ENCODE measurements around the gene CDK2AP2.
A peak's percentile ranks its signal among the peaks of the same experiment; 100 is the strongest.
"Not testable (repeated sequence)": the region's sequence is repeated elsewhere in the genome, so short reads cannot be mapped to it uniquely, and the experiment has no call there.

CDK2AP2 gene, protein sequence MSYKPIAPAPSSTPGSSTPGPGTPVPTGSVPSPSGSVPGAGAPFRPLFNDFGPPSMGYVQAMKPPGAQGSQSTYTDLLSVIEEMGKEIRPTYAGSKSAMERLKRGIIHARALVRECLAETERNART

DNA sequence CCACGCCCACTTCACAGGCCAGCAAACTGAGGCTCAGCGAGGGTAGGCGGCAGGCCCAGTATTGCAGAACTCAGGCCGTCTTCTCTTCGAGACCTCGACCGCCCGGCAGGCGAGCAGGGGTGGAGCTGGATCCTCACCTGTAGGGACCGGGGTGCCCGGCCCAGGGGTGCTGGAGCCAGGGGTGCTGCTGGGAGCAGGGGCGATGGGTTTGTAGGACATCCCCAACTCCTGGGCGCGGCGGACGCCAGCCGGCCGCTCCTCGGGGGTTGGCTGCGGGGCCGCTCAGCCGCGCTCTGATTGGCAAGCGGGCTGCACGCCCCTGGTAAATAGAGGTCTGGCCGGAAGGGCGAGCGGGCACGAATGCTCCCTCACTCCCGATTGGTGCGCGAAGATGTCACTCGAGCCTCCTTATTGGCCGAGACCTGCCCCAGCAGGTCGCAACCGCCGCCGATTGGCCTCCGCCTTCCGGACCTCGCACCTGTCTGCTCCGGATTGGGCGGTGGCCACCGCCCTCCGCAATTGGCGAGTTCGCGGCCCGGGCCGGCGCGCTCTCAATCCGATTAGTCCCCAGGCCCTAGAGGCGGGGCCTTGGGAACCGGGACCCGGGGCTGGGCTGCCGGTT, at the start of gene CDK2AP2:
Gene CDK2AP2, minus strand, starts transcription at position 299 of the 622 bp plus-strand sequence. Its CDS starts 80 bp downstream, at position 219.
- peak; percentile 100 for DNase-seq

DNA sequence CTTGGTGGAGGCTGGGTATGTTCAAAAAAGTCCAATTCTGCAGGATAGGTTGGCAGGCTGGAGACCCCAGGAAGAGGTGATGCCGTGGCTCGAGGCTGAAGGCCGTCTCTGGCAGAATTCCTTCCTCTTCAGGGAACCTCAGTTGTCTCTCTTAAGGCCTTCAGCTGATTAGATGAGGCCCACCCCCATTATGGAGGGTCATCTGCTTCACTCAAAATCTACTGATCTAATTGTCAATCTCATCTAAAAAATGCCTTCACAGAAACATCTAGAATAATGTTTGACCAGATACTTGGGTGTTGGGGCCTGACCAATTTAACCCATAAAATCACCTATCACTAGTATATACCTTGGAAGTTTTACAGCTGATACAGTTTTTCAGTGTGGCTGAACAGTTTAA, 48.3 kb upstream of the CDK2AP2 start:
- no peak for DNase-seq

DNA sequence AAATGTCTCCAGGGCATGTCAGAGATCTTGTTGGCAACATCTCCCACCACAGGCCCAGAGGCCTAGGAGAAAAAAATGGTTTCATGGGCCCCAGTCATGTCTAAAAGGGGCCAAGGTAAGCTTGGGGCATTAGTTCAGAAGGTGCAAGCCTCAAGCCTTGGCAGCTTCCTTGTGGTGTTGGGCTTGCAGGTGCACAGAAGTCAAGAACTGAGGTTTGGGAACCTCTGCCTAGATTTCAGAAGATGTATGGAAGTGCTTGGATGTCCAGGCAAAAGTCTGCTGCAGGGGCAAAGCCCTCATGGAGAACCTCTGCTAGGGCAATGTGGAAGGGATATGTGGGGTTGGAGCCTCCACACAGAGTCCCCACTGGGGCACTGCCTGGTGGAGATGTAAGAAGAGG, 43.7 kb upstream of the CDK2AP2 start:
- not testable (repeated sequence) for DNase-seq

DNA sequence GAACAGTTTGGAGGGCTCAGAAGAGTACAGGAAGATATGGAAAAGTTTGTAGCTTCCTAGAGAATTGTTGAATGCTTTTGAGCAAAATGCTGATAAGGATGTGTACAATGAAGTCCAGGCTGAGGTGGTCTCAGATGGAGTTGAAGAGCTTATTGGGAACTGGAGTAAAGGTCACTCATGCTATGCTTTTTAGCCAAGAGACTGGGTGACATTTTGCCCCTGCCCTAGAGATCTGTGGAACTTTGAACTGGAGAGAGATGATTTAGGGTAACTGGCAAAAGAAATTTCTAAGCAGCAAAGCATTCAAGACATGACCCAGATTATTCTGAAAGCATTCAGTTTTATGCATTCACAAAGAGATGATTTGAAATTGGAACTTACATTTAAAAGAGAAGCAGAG, 43.2 kb upstream of the CDK2AP2 start:
- no peak for DNase-seq

DNA sequence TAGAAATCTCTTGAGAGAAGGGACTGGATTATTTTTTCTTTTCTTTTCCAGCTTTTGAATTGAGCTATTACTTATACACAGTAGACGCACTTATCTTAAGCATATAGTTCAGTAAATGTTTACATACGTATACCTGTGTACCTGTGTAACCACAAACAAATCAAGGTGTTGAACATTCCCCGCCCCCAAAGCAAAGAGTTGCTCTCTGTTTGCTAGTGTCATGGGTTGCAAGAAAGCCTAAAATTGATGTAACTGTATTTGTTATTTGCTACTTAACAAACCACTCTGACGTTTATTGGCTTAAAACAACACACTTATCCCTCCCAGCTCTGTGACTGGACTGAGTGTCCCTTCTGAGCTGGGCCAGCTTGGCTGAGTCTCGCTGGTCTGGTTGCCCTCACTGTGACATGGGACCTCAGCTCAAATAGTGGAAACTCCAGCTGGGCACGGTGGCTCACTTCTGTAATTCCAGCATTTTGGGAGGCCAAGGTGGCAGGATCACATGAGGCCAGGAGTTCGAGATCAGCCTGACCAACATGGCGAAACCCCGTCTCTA, 40.7 kb upstream of the CDK2AP2 start:
- no peak for DNase-seq

DNA sequence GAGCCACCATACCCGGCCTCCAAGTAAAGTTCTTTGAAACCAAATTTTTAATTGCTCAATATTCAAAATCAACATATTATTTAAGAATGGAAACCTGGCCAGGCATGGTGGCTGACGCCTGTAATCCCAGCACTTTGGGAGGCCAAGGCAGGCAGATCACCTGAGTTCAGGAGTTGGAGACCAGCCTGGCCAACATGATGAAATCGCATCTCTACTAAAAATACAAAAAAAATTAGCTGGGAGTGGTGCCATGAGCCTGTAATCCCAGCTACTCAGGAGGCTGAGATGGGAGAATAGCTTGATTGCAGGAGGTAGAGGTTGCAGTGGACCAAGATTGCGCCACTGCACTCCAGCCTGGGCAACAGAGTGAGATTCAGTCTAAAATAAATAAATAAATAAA, 40.1 kb upstream of the CDK2AP2 start:
- DNase-seq = not testable (repeated sequence)

DNA sequence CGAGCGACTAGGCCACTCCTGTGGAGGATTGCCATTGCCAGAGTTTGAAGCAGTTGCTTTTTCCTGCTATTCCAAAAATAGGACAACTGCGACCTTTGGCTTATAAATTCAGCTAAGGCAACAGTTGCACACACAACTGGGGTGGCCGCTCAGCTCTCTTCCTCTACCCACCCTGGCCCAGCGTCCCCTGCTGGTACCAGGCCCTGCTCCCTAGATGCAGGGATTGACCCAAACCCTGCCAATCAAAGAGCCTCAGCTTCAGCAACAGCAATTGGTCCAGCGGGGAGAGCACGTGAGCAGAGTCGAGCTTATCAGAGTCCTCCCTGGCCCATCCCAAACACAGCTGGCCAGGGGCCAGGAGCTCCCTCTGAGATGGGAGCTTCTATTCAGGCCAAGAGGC, 37.3 kb upstream of the CDK2AP2 start:
- DNase-seq = no peak

DNA sequence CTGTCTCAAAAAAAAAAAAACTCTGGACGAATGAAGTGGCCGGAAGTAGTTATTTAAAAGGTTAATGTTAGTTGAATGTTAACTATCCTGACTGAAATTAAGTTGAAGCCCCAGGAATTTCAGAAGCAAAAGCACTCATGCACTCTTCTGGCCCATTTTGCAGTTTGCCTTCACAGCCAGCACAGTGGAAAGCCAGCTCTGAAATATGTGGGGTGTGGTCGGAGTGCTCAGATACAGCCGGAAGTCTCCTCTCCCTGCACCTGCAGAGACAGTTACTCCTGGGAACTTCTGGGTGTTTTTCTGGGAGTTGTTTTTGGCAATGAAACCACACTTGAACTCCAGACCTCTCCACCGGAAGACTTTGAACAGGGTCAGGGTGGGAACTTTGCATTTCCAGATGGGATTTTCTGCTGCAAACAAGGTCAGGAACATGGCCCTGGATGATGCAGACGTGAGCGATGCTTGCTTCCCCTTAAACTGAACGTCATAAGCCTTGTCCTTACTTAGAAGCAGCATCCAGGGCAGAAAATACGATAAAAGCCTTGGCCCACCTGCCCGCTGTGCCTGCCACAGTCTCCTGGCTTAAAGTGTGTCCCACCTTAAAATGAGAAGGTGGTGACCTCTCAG, 36.8 kb upstream of the CDK2AP2 start:
- DNase-seq = no peak

DNA sequence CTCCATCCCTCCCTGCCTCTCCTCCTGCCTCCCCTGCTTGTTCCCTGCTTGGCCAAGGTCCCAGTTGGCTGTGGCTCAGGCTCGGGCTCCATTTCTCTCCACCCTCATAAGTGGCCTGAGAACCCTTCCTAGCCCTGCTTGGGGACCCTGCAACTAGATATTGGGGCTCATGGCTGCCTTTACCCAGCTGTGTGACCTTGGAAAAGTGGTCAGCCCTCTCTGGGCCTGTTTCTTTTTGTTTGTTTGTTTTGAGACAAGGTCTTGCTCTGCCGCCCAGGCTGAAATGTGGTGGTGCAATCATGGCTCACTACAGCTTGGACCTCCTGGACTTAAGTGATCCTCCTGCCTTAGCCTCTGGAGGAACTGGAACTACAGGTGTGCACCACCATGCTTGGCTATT, 35.6 kb upstream of the CDK2AP2 start:
- no peak for DNase-seq

DNA sequence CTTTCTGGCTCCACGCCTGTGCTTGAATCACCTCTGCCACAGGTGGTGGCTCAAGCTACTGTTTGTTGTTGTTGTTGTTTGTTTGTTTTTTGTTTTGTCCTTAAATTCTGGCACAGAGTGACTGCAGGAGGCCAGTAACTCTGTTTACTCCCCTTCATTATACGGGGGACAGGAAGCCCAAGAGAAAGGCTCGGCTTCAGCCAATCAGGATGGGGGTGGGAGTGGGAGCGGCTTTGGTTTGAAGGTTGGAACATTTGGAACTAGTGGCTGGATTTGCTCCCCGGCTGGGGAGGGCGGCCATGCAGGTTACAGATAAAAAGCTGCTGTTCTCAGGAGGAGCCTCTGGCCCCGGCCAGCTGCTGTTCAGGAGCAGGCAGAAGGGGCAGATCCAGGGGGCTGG, 35.0 kb upstream of the CDK2AP2 start:
- no peak for DNase-seq

DNA sequence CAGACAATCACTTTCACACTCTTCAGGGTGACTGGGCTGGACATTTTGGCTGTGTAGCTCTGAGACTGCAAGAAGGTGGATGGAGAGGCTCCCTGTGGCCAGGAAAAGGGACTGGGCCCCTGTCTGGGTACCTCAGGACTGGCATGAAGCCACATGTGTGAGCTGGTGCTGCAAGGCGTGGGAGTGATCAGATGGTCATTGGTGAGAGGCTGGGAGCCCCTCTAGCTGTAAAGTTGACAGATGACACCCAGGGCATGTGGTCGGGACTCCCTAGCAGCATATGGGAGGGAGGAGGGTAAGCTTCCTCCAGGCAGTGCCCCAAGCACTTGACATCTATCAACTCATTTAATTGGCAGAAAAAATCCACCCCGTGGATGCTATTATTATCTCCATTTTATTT, 34.2 kb upstream of the CDK2AP2 start:
- DNase-seq = no peak

DNA sequence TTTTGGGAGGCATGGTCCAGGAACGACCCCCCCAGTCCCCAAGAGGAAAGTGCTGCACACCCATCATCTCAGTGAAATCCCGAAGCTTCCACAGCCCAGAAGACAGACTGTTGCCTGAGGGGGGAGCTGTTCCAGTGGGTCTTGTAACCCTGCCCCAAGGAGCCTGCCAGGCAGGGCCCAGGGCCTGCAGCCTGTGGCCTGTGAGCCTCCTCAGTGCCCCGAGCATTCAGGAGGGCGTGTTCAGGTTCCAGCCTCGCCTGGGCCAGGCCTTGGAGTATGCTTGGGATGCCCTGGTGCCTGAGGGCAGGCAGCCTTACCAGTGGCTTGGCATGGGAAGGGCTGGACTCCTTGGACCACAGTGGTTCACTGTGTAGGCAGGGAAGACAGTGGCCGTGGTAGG, 33.2 kb upstream of the CDK2AP2 start:
- no peak for DNase-seq

DNA sequence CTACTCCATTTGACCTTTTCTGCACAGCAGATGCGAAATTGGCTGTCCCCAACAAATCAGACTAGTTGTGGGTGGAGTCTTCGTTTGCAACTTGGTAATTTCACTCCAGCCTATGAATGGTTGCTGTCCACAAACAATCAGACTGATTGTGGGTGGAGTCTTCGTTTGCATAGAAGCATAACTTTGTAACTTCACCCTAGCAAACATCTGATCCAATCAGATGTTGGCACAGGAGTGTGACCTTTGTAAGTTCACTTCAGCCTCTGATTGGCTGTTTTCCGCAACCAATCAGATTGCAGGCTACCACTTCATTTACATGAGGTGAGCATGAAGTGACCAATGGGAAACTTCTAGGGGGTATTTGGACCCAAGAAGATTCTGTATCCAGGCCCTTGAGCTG, 31.6 kb upstream of the CDK2AP2 start:
- no peak for DNase-seq

DNA sequence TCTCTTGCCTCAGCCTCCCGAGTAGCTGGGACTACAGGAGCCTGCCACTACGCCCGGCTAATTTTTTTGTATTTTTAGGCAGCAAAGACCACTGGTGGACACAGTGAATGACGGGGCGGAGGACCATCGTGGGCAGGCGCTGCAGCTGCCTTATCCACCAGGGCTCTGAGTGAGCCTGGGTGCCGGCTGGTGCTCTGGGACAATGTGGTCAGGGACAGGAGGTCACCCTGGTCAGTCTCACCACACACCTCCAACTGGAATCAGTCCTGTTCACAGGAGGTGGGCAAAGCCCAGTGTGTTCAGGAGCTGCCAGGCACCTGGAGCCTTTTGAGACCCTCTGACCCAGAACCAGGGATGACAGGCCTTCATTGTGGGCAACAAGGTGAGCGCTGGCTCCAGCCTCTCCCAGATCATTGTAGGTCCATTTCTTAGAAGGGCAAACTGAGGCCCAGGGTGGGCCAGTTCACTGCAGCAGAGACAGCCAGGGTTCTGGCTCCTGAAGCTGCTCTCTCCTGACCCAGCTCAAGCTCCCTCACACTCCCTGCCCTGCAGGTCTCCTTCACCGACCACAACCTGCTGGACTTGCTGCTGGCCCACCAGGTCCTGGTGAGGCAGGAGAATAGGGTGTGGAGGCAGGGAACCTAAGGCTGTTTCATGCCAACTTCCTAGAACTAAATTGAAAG, 31.0 kb upstream of the CDK2AP2 start:
- no peak for DNase-seq

DNA sequence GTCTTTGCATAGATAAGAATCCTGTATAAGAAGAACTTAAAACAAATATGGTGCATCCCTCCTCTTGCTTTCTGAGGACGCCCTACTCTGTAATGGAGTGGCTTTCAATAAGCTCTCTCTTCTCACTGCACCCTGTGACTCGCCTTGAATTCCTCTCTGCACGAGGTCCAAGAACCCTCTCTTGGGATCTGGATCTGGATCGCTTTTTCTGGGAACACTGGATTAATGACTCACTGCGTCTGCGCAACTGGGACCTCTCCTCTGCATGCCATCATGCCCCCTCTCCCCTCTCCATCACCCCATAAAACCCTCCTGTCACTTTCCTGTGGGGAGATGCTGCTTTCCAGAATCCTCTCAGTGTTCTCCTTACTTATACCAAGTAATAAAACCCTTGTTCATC, 30.3 kb upstream of the CDK2AP2 start:
- DNase-seq = no peak

DNA sequence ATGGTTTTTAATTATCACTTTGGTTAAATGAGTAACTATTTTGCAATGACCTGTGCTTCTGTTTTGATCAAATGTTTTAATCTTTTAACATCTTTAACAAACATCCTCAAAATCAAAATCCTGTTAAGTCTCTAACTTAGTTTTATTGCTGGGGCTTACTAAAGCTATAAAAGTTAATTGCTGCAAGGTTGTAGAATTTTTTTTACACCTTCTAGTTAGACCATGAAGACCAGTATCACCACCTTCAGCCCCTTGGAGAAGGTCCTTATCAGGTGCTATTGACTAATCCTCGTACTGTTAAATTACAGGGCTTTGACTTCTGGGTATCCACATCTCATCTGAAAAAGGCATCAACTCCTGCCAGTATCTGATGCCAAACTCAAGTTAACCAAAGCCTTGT, 27.6 kb upstream of the CDK2AP2 start:
- no peak for DNase-seq

DNA sequence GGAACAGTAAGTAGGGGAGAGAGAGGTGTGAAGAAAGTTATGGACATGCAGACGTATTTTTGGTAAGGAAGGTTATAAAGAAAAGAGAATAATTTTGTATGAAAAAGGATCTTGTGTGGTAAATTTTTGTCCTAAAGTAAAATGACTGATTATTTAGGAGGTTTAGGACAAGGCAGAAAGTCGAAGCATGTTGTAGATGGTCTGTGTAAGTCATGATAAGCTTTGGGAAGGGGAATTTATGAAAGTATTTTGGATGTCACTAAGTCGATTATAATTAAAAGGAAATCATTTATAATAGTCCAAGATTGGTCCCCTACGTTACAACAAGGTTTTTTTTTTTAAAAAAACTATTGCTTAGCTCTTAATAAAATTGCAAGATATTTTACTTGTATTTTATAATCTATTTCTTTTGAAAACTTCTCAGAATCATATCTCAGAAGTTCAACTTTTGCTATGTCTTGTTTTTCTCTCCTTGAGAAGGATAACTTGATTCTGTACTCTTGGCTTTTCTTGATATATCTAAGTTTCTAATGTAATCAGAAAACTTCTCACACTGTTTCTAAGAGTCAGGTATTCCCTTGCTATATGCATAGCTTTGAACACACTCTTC, 26.2 kb upstream of the CDK2AP2 start:
- no peak for DNase-seq

DNA sequence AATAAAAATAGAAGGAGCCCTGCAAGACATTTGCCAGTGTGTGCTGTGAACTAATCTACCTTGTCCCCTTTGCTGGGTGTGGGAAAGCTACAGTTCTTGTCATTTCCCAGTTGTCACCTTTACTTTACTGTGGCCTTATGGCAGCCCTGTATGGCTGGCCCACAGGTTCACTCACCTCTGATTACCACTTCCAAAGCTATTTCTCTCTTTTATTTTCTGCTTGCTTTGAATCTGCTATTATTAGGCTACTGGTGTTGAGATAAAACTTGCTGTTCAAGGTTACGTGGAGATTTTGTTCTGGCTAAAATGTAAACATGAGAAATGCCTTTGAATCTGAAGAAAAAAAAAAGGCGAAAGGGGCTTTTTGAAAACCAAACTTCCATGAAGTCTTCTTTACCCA, 24.9 kb upstream of the CDK2AP2 start:
- no peak for DNase-seq

DNA sequence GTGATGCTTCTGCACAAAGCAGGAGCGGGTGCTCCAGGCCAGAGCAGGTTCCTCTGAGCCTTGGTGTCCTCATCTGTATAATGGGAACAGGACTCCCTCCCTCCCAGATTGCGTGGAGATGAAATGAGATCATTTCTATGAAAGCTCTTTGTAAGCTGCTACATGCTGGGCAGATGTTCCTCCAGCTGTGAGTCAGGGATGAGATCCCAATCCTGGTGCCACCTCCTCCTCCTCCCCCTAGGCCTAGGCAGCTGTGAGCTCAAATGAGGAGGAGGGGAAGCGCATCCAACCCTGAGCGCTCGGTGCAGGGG, 22.3 kb upstream of the CDK2AP2 start:
- DNase-seq = no peak

DNA sequence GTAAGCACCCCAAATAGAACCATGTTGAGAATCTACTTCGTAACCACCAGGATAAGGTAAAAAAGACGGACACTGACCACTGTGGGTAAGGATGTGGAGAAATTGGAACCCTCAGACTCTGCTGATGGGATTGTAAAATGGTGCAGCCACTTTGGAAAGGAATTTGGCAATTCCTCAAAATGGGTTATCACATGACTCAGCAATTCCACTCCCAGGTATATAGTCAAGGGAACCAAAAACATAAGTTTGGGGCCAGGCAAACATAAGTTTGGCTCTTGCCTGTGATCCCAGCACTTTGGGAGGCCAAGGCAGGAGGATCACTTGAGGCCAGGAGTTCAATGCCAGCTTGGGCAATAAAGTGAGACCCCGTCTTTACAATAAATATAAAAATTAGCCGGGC, 20.4 kb upstream of the CDK2AP2 start:
- no peak for DNase-seq

DNA sequence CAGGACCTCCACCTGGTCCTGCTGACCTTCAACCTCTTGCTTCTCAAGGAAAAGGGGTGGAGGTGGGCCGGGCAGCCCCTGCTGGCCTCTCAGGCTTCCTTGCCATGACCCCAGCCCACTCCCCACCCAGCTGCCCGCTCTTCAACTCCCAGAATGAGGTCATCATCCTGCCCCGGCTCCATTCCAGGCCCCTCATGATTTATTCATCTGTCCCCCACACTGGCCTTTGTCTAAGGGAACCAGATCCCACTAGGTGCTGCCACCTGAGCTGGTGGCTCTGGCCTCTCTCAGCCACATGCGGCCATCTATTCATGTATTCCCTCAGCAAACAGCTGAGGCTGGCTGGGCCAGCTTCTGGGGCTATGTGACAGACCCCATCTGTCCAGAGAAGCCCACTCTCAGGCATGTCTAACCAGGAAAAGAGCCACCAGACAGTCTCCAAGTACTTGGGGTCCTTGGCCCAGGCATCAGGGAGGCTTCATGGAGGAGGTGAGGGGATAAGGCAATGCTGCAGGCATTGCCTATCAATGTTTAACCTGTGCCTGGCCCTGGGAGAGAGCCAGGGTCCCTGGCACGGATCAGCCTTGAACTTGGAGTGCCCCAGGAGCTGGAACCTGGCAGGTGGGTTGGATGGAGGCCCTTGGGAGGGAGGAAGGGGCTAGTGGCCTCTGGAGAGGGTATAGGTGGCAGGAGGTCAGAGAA, 17.5 kb upstream of the CDK2AP2 start:
- DNase-seq = no peak

DNA sequence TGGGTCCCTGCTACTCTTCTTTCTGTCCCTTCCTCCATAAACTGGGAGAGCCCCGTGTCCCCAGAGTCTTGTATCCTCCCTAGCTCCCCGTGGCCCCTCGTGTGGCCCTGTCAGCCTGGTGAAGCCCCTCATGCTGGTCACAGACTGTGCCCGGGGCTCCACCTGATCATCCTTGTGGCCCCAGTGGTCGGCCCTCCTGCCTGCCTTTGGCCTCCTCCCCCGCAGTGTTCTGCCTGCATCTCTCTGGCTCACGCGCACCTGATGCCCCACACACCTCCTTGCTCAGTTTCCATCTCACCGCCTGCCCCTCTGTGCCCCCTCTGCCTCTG, 16.5 kb upstream of the CDK2AP2 start:
- DNase-seq = no peak
